Measurements from ENCODE around the gene AKAP12.
"Not testable (repeated sequence)": the region's sequence is repeated elsewhere in the genome, so short reads cannot be mapped to it uniquely, and the experiment has no call there.

The AKAP12 gene

DNA sequence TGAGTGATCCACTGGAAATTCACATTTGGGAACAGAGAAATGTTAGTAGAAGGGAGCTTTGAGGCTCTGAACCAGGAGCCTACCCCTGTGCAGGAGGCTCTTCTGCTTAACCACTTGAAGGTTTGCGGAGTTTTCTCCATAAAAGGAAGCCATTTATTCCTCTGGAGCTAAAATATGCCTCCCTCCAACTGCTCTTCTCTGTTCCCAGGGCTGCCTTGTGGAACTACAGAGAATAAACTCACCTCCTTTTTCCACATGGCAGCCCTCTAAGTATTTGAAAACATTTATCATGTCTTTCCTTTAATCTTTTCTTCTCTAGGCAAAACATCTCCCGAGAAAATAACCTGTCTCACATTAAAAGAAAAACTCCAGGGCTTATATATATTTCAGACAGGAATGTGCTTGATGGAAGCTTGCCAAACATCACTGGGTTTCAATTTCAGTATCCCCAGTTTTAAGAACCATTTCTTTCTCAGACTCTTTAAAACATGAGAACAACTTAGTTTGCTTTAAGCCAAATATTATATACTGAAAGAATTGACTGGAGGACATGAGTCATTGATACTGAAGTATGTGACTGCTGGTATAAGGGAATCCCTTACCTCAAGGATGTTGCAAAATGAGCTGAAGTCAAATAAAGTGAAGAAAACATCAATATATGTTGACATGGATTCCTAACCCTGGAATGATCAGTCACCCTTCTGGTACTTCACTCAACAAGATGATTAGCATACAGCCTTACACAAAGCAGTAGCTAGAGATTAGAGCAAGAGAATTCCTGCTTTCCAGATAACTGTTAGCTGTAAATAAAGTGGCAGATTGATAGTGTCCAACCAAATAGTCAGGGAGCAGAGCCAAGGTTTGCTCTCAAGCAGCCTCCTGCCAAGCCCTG is 77.6 kb downstream of the AKAP12 start:
- DNase-seq, result peak; percentile 81

GRCh38 chr6:151317995-151318365 is 78.2 kb downstream of the AKAP12 start:
- no peak for DNase-seq

- DNase-seq, result no peak
Measured at GRCh38 chr6:151320140-151320539, 80.4 kb downstream of the AKAP12 start.

- DNase-seq, result no peak
Measured at GRCh38 chr6:151321438-151321837, 81.7 kb downstream of the AKAP12 start.

- DNase-seq, result no peak
Measured at GRCh38 chr6:151322570-151322969, 82.8 kb downstream of the AKAP12 start.

- peak; percentile 86 for DNase-seq
Measured at GRCh38 chr6:151323791-151324487, 84.2 kb downstream of the AKAP12 start.

GRCh38 chr6:151324488-151324825 is 84.7 kb downstream of the AKAP12 start:
- DNase-seq, result no peak

- peak; percentile 74 for DNase-seq
Measured at GRCh38 chr6:151325075-151326050, 85.6 kb downstream of the AKAP12 start.

- no peak for DNase-seq
Measured at GRCh38 chr6:151326116-151326825, 86.5 kb downstream of the AKAP12 start.

DNA sequence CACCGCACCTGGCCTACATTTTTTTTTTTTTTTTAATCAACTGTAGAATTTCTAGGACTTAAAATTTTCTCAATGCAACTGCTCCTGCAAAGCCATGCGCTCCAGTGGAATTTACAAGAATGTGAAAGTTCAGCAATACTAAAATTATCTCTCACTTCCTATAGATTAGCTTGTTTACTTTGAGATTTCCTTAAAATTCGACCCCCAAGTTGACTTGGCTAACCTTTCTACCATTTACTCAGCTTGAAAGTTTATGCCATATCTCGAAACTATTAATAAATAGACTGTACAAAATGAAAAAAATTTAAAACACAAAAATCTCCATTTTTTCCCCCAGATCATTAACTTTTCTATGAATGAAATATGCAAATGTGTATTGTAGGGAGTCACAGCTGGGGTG is 87.3 kb downstream of the AKAP12 start:
- DNase-seq, result no peak

DNA sequence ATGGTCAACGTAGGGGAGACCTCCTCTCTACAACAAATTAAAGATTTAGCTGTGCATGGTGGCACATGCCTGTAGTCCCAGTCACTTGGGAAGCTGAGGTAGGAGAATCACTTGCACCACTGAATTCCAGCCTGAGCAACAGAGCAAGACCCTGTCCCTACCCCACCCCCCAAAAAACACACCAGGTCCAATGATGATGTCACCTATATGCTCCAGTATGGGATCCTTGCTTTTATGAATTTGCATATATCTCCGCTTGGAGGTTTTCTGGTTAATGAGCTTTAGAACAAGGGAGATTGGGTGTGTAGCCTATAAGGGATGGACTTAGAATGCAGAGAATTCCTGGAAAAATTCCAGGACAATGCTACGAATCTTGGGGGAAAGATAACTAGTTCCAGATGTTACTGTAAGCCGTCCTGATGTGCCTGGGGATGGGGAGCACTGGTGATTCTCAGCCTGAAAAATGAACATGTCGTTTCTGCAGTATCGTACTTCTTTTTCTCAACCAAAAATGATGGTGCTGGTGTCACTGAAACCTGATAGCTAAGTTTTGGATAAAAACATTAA is 90.4 kb downstream of the AKAP12 start:
- DNase-seq, result no peak

DNA sequence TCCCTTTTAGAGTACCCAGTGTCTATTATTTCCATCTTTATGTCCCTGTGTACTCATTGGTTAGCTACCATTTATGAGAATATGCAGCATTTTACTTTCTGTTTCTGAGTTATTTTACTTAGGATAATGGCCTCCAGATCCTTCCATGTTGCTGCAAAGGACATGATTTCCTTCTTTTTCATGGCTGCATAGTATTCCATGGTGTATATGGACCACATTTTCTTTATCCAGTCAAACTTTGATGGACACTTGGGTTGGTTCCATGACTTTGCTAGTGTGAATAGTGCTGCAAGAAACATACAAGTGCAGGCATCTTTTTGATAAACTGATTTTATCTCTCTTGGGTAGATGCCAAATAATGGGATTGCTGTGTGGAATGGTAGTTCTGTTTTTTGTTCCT is 96.2 kb downstream of the AKAP12 start:
- DNase-seq, result no peak

GRCh38 chr6:151338651-151339200 is 99.0 kb downstream of the AKAP12 start:
- DNase-seq, result no peak

GRCh38 chr6:151339369-151339768 is 99.6 kb downstream of the AKAP12 start:
- no peak for DNase-seq

DNA sequence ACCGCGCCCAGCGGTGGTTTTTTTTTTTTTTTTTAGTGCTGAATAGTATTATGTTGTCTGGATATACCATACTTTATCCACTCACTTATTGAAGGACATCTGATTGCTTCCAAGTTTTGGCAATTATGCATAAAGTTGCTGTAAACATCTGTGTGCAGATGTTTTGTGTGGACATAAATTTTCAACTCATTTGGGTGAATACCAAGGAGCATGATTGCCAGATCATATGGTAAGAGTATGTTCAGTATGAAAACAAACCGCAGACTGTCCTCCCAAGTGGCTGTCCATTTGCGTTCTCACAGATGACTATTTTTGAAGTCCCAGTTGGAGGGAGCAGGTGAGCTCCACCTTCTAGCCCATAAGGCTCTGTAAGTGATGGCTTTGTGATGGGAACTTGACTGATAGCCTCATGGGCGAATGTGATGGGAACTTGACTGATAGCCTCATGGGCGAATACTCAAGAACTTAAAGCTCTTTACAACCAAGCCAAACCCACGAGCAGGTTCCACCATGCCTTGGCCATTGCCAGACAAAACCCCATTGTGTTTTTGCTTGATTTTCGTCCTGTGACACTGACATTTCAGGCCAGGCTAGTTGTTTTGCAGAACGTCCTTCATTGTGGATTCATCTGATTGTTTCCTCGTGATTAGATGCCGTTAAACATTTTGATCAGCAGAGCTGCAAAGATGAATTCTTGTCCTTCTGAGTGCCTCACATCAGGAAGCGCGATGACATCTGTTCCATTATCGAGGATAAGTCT is 100.6 kb downstream of the AKAP12 start:
- no peak for DNase-seq

GRCh38 chr6:151341476-151342195 is 101.9 kb downstream of the AKAP12 start:
- no peak for DNase-seq

DNA sequence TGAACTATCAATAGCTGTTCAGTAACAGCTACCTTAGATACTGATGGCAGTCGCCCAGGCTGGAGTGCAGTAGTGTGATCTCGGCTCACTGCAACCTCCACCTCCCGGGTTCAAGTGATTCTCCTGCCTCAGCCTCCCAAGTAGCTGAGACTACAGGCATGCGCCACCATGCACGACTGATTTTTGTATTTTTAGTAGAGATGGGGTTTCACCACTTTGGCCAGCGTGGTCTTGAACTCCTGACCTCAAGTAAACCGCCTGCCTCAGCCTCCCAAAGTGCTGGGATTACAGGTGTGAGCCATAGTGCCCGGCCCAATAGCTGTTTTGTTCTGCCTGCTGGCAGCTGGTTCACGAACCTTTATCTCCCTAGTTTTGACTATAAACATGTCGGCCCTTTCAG is 103.0 kb downstream of the AKAP12 start:
- not testable (repeated sequence) for DNase-seq

DNA sequence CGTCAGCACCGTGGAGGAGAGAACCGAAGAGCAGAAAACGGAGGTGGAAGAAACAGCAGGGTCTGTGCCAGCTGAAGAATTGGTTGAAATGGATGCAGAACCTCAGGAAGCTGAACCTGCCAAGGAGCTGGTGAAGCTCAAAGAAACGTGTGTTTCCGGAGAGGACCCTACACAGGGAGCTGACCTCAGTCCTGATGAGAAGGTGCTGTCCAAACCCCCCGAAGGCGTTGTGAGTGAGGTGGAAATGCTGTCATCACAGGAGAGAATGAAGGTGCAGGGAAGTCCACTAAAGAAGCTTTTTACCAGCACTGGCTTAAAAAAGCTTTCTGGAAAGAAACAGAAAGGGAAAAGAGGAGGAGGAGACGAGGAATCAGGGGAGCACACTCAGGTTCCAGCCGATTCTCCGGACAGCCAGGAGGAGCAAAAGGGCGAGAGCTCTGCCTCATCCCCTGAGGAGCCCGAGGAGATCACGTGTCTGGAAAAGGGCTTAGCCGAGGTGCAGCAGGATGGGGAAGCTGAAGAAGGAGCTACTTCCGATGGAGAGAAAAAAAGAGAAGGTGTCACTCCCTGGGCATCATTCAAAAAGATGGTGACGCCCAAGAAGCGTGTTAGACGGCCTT is 110.0 kb downstream of the AKAP12 start:
- no peak for DNase-seq

- no peak for DNase-seq
Measured at GRCh38 chr6:151350442-151351145, 110.8 kb downstream of the AKAP12 start.
